Keratinocyte (primary cell): ENCODE measurements around the gene KCNQ4.

Experiments used
- EZH2 ChIP-seq: IDR thresholded peaks from one replicate; pipeline ENCODE4 v1.6.1; 2012; ENCODE audit warnings: inconsistent platforms, mild to moderate bottlenecking, low read length, moderate library complexity
- TF ChIP-seq, protein P1 (sequence below), 3 experiments: IDR thresholded peaks in 1 of 3; conservative IDR thresholded peaks in 1 of 3; optimal IDR thresholded peaks in 1 of 3; 2 replicates in 2 of 3; 3 replicates in 1 of 3; pipeline versions ENCODE3 to v1.5.1; 2011; ENCODE audit warnings: low read length in 3 of 3, mild to moderate bottlenecking in 3 of 3, moderate library complexity in 2 of 3, control low read depth in 1 of 3, inconsistent platforms in 1 of 3; ENCODE audit not compliant: insufficient read depth in 2 of 3; ENCODE audit errors: extremely low read depth in 1 of 3

DNA sequence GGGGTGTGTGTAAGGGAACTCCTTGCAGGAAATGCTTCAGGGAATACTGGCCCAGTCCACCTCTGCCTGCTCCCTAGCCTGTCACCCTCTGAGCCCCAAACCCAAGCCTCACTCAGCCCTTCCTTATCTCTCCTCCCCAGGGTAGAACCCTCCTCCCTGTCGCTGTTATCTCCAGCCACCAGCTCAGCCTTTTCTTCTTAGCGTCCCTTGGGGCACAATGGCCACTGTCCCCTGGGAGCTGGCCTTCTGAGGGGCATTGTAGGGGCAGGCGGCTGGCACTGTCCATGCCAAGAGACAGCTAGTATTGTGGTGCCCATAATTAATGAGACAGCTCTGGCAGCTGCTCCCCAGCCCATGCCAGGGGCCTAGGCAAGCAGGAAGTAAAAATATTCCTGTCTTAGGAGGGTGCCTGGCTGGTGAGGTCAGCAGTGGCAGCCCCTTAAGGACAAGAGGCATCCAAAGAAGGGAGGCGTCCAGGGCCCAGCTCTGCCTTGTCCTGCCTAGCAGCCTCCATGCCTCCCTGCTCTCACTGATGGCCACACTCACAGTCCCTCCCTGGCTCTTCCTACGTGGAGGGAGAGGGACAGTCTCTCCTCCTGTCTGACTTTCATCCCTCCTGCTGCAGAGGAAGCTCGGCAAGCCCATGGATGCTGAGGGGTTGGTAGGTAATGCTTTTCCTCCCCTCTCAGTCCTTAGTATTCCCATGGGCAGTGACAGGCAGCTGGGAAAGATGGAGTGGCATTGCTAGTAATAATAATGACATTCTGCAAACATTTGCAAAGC lies 37.5 kb downstream of the KCNQ4 start:
- TF ChIP-seq, protein P1, sequence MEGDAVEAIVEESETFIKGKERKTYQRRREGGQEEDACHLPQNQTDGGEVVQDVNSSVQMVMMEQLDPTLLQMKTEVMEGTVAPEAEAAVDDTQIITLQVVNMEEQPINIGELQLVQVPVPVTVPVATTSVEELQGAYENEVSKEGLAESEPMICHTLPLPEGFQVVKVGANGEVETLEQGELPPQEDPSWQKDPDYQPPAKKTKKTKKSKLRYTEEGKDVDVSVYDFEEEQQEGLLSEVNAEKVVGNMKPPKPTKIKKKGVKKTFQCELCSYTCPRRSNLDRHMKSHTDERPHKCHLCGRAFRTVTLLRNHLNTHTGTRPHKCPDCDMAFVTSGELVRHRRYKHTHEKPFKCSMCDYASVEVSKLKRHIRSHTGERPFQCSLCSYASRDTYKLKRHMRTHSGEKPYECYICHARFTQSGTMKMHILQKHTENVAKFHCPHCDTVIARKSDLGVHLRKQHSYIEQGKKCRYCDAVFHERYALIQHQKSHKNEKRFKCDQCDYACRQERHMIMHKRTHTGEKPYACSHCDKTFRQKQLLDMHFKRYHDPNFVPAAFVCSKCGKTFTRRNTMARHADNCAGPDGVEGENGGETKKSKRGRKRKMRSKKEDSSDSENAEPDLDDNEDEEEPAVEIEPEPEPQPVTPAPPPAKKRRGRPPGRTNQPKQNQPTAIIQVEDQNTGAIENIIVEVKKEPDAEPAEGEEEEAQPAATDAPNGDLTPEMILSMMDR (optimal IDR thresholded peaks at IDR 0.05 in 1 of 3, IDR thresholded peaks at IDR 0.05 in 1 of 3, conservative IDR thresholded peaks at IDR 0.05 in 1 of 3; ENCODE audit: extremely low read depth in 1 of 3, insufficient read depth in 2 of 3, low read length in 3 of 3) = no peak
- TF ChIP-seq EZH2 = no peak
